GM12878 (cell line): ENCODE results near the gene SNX30. TPM values are rescaled to one million over a fixed set of nuclear protein-coding genes. Genes with fewer than 3 reads are reported as not detected.
A peak's percentile ranks its signal among the peaks of the same experiment; 100 is the strongest.

ENCODE experiments used
- ATAC-seq: fragments of 200-7000 bp; cut with Tn5 transposase; 3 replicates; pipeline ENCODE4 v1.9.1; 2020; ENCODE audit warnings: mild to moderate bottlenecking, moderate library complexity
- BruUV-seq: library from RNA; stranded (reverse); fragments of 400-500 nt; replicated peaks from 2 replicates; lab custom pipeline; 2021; lab: Mats Ljungman, UMichigan
- CTCF ChIA-PET: fragments of 300-600 bp; sonication (Branson Sonifier 250); formaldehyde crosslinking; extraction: SDS; loops from one replicate; lab custom pipeline; 2021; ENCODE audit warnings: inconsistent platforms; lab: Yijun Ruan, JAX
- POLR2A ChIA-PET: fragments of 350-600 bp; formaldehyde crosslinking; extraction: SDS; loops from one replicate; lab custom pipeline; 2021; ENCODE audit warnings: inconsistent platforms; lab: Charles Lee
- RAD21 ChIA-PET: fragments of 300-600 bp; sonication (Branson Sonifier 250); formaldehyde crosslinking; loops from one replicate; lab custom pipeline; 2023; ENCODE audit warnings: antibody characterized with exemption; ENCODE audit not compliant: unreplicated experiment; lab: Charles Lee
- SMC1A ChIA-PET: fragments of 300-600 bp; sonication (Branson Sonifier 250); formaldehyde crosslinking; loops from one replicate; lab custom pipeline; 2023; ENCODE audit not compliant: unreplicated experiment, uncharacterized antibody; lab: Charles Lee
- DNase-seq: peaks from one replicate; pipeline ENCODE4 v3.0.0-alpha.2; 2011; ENCODE audit warnings: low read depth, low spot score
- FAIRE-seq: peaks from 3 replicates; lab custom pipeline; 2011; peaks lifted over from hg19 to GRCh38; lab: Jason Lieb, UNC
- H2AFZ ChIP-seq: 2 replicates; pipeline ENCODE4 v1.6.0; 2011; ENCODE audit warnings: low read depth, low read length, control low read depth; ENCODE audit not compliant: control insufficient read depth
- H3K27ac ChIP-seq: 2 replicates; pipeline ENCODE4 v1.5.1; 2011; ENCODE audit warnings: control low read depth; ENCODE audit not compliant: control insufficient read depth, insufficient read depth
- H3K27me3 ChIP-seq, 2 experiments: replicated peaks in 1 of 2; 2 replicates each; pipeline versions ENCODE4 v1.6.0 to v1.6.1; 2011; ENCODE audit warnings: low read length in 1 of 2; ENCODE audit not compliant: control insufficient read depth in 2 of 2, insufficient read depth in 2 of 2
- H3K36me3 ChIP-seq, 2 experiments: 2 replicates each; pipeline ENCODE4 v1.5.1; 2011; ENCODE audit warnings: low read length in 1 of 2; ENCODE audit not compliant: control insufficient read depth in 2 of 2, insufficient read depth in 2 of 2
- H3K4me1 ChIP-seq: 2 replicates; pipeline ENCODE4 v1.6.1; 2011; ENCODE audit warnings: mild to moderate bottlenecking, low read length, moderate library complexity, mixed read lengths; ENCODE audit not compliant: control insufficient read depth, insufficient read depth
- H3K4me2 ChIP-seq: 2 replicates; pipeline ENCODE4 v1.6.0; 2011; ENCODE audit warnings: control low read depth; ENCODE audit not compliant: control insufficient read depth, insufficient read depth
- H3K4me3 ChIP-seq: fragments of 200-600 bp; sonication (generic); 2 replicates; pipeline ENCODE4 v1.5.1; 2016
- H3K79me2 ChIP-seq: 2 replicates; pipeline ENCODE4 v1.6.0; 2011; ENCODE audit warnings: low read length; ENCODE audit not compliant: control insufficient read depth, insufficient read depth
- H3K9ac ChIP-seq: 2 replicates; pipeline ENCODE4 v1.8.0; 2011; ENCODE audit warnings: low read length, control low read depth, mixed read lengths; ENCODE audit not compliant: control insufficient read depth, insufficient read depth
- H3K9me3 ChIP-seq: replicated peaks from 3 replicates; pipeline ENCODE4 v1.5.1; 2011; ENCODE audit warnings: mild to moderate bottlenecking, low read length; ENCODE audit not compliant: control insufficient read depth, insufficient read depth
- H4K20me1 ChIP-seq: 2 replicates; pipeline ENCODE4 v1.6.0; 2011; ENCODE audit not compliant: control insufficient read depth, insufficient read depth
- ATF7 ChIP-seq: fragments of 450-650 bp; IDR thresholded peaks from 2 replicates; pipeline ENCODE4 v1.6.1; 2016; ENCODE audit warnings: low read depth, mild to moderate bottlenecking
- EED ChIP-seq: sonication (generic); IDR thresholded peaks from 2 replicates; pipeline ENCODE4 v1.6.1; 2016; ENCODE audit warnings: antibody characterized with exemption, low read depth
- EGR1 ChIP-seq, 2 experiments: IDR thresholded peaks; 1 replicate in 1 of 2; 2 replicates in 1 of 2; pipeline ENCODE4 v1.6.1; 2011 to 2012; ENCODE audit warnings: low read depth in 2 of 2, low read length in 2 of 2, borderline replicate concordance in 1 of 2, mild to moderate bottlenecking in 1 of 2, moderate library complexity in 1 of 2
- EP300 ChIP-seq, 2 experiments: fragments of 150-350 bp in 1 of 2; IDR thresholded peaks; 2 replicates each; pipeline ENCODE4 v1.6.1; 2011 to 2012; ENCODE audit warnings: low read depth in 2 of 2, low read length in 2 of 2, borderline replicate concordance in 1 of 2, improper control_type of control experiment in 1 of 2, inconsistent platforms in 1 of 2; ENCODE audit not compliant: control insufficient read depth in 1 of 2
- MEF2B ChIP-seq: fragments of 450-650 bp; IDR thresholded peaks from 2 replicates; pipeline ENCODE4 v1.6.1; 2018; ENCODE audit warnings: mild to moderate bottlenecking, moderate library complexity; ENCODE audit not compliant: partially characterized antibody, poor library complexity, severe bottlenecking
- NFYB ChIP-seq: IDR thresholded peaks from 2 replicates; pipeline ENCODE4 v1.6.1; 2011; ENCODE audit warnings: low read depth, mild to moderate bottlenecking, low read length, improper control_type of control experiment, moderate library complexity; ENCODE audit not compliant: insufficient read depth
- PRDM15 ChIP-seq: fragments of 450-650 bp; formaldehyde crosslinking; IDR thresholded peaks from 2 replicates; pipeline ENCODE4 v1.4.0; 2020; ENCODE audit warnings: mild to moderate bottlenecking, moderate library complexity
- SREBF2 ChIP-seq: IDR thresholded peaks from 2 replicates; pipeline ENCODE4 v1.6.1; 2012; ENCODE audit warnings: mild to moderate bottlenecking, low read length
- STAT3 ChIP-seq: IDR thresholded peaks from 2 replicates; pipeline ENCODE4 v1.6.1; 2011; ENCODE audit warnings: low read depth, low read length, improper control_type of control experiment
- TARDBP ChIP-seq: IDR thresholded peaks from 2 replicates; pipeline ENCODE4 v1.6.1; 2016; ENCODE audit warnings: borderline replicate concordance
- ZNF274 ChIP-seq: IDR thresholded peaks from one replicate; pipeline ENCODE4 v1.8.0; 2011; ENCODE audit not compliant: insufficient read length, insufficient read depth
- ZZZ3 ChIP-seq: IDR thresholded peaks from 2 replicates; pipeline ENCODE4 v1.6.1; 2011; ENCODE audit warnings: low read depth; ENCODE audit not compliant: control insufficient read depth, insufficient read length
- WGBS: methylation state at CpG from one replicate; pipeline ENCODE4 v1.1.6; 2016; ENCODE audit warnings: low lambda C conversion rate; ENCODE audit not compliant: insufficient replicate concordance, insufficient coverage; ENCODE audit errors: missing lambda C conversion rate; 5-methylcytosine and 5-hydroxymethylcytosine counted together
- in situ Hi-C: fragments of 300-500 bp; cut with MboI; formaldehyde crosslinking; loops from 9 replicates; pipeline ENCODE4 v1.14.3; 2018; ENCODE audit warnings: mixed read lengths
- intact Hi-C: fragments of 100-400 bp; cut with micrococcal nuclease; formaldehyde crosslinking; loops from one replicate; pipeline ENCODE4 v1.14.2; 2022; ENCODE audit not compliant: unreplicated experiment
- polyA plus RNA-seq, 11 experiments: library from polyadenylated mRNA; depleted of rRNA in 4 of 11; unstranded in 6 of 11; stranded (reverse) in 5 of 11; fragments of >200 nt; fragmentation: Nextera tagmentation in 4 of 11; fragmentation: Illumina TruSeq in 1 of 11; extraction: Ambion mirVana in 4 of 11; extraction: Trizol in 1 of 11; gene quantifications; 1 replicate in 1 of 11; 2 replicates in 10 of 11; pipeline versions ENCODE4 v1.2.1 to v1.2.3, GENCODE V29; 2011 to 2016; ENCODE audit warnings: inconsistent platforms in 2 of 11, missing spikeins in 2 of 11, low read depth in 1 of 11
- total RNA-seq, 4 experiments: library from RNA; depleted of rRNA in 3 of 4; stranded (reverse); fragments of >200 nt in 3 of 4; fragmentation: Illumina TruSeq in 1 of 4; extraction: Trizol in 1 of 4; gene quantifications; 2 replicates each; pipeline versions ENCODE4 v1.2.1 to v1.2.3, GENCODE V29; 2013 to 2021
- TF ChIP-seq, protein P1 (sequence below), 3 experiments: IDR thresholded peaks in 2 of 3; conservative IDR thresholded peaks in 1 of 3; 2 replicates each; pipeline ENCODE4 v1.5.1; 2011; ENCODE audit warnings: low read depth in 3 of 3, low read length in 3 of 3, mild to moderate bottlenecking in 3 of 3, control low read depth in 2 of 3, moderate library complexity in 2 of 3, inconsistent platforms in 1 of 3, mixed read lengths in 1 of 3; ENCODE audit not compliant: control insufficient read depth in 2 of 3, insufficient read depth in 1 of 3; ENCODE audit errors: extremely low read depth in 1 of 3
- TF ChIP-seq, protein P2 (sequence below): fragments of 150-350 bp; IDR thresholded peaks from 2 replicates; pipeline ENCODE4 v1.6.1; 2014; ENCODE audit warnings: mild to moderate bottlenecking, low read depth, low read length

The SNX30 gene
- total and polyA plus RNA-seq, 10 of the 15 experiments (the other 5 are each of a cell fraction or from before 2014, with no cell fraction given), result 0.53 to 4.0 (median 1.5) TPM

DNA sequence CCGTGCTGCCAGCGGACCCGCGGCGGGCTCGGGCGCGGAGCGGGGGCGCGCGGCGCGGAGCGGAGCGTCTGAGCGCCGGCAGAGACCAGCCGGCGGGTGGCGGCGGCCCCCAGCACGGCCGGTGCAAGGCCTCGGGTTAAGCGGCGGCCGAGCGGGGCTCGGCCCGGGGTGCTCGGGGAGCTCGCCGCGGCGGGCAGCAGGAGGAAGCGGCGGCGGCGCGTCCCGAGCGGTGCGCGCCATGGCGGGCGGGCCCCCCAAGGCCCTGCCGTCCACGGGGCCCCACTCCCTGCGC is 150 bp downstream of the SNX30 start (continued):
- TF ChIP-seq MEF2B (no peak), ZZZ3 (no peak), EED (no peak), EP300 (IDR thresholded peaks at IDR 0.05; ENCODE audit: borderline replicate concordance in 1 of 2, control insufficient read depth in 1 of 2, low read depth in 2 of 2, low read length in 2 of 2) (no peak), NFYB (no peak)
- TF ChIP-seq, all 136 proteins: peak for 7

GRCh38 chr9:112751056-112751795 is 666 bp downstream of the SNX30 start:
- CTCF ChIA-PET, result interaction anchor here (0.7 kb wide), 1 partner anchor 259 kb away, joined by 3 read pairs; no protein-coding TSS in a partner anchor
- peak; percentile 38 for FAIRE-seq
- no peak for TF ChIP-seq TARDBP
- no peak for TF ChIP-seq STAT3
- no peak for TF ChIP-seq ATF7
- no peak for TF ChIP-seq SREBF2
- TF ChIP-seq, protein P1, sequence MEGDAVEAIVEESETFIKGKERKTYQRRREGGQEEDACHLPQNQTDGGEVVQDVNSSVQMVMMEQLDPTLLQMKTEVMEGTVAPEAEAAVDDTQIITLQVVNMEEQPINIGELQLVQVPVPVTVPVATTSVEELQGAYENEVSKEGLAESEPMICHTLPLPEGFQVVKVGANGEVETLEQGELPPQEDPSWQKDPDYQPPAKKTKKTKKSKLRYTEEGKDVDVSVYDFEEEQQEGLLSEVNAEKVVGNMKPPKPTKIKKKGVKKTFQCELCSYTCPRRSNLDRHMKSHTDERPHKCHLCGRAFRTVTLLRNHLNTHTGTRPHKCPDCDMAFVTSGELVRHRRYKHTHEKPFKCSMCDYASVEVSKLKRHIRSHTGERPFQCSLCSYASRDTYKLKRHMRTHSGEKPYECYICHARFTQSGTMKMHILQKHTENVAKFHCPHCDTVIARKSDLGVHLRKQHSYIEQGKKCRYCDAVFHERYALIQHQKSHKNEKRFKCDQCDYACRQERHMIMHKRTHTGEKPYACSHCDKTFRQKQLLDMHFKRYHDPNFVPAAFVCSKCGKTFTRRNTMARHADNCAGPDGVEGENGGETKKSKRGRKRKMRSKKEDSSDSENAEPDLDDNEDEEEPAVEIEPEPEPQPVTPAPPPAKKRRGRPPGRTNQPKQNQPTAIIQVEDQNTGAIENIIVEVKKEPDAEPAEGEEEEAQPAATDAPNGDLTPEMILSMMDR (IDR thresholded peaks at IDR 0.05 in 2 of 3, conservative IDR thresholded peaks at IDR 0.05 in 1 of 3; ENCODE audit: control insufficient read depth in 2 of 3, extremely low read depth in 1 of 3, insufficient read depth in 1 of 3, low read depth in 3 of 3, low read length in 3 of 3), result no peak
- TF ChIP-seq PRDM15, result no peak
- TF ChIP-seq EGR1 (IDR thresholded peaks at IDR 0.05; ENCODE audit: borderline replicate concordance in 1 of 2, low read depth in 2 of 2, low read length in 2 of 2), result no peak
- TF ChIP-seq, protein P2, sequence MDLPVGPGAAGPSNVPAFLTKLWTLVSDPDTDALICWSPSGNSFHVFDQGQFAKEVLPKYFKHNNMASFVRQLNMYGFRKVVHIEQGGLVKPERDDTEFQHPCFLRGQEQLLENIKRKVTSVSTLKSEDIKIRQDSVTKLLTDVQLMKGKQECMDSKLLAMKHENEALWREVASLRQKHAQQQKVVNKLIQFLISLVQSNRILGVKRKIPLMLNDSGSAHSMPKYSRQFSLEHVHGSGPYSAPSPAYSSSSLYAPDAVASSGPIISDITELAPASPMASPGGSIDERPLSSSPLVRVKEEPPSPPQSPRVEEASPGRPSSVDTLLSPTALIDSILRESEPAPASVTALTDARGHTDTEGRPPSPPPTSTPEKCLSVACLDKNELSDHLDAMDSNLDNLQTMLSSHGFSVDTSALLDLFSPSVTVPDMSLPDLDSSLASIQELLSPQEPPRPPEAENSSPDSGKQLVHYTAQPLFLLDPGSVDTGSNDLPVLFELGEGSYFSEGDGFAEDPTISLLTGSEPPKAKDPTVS, result no peak
- TF ChIP-seq ZNF274, result no peak

More at GRCh38 chr9:112751056-112751795, 666 bp downstream of the SNX30 start:
- in situ Hi-C loops (no loop called here), intact Hi-C loops (no loop called here)
- Histone ChIP-seq H3K4me3 (peak overlapping the region; percentile 70), H3K4me1 (peaks cover 26% of the 10 kb centered on the region), H3K79me2 (no peaks in the 10 kb centered on the region), H3K9me3 (no peaks in the 10 kb centered on the region), H4K20me1 (peaks cover 5% of the 10 kb centered on the region), H3K27me3 (peaks cover 0 to 2% of the 10 kb centered on the region in 2 experiments; a peak in 1 of 4 replicates), H3K27ac (0 out of 2 replicates have a peak overlapping the region, but pooled peaks have one; percentile 3), H3K4me2 (peak overlapping the region; percentile 99), H3K36me3 (no peaks in the 10 kb centered on the region), H2AFZ (peak overlapping the region; percentile 84), H3K9ac (peak overlapping the region; percentile 58; the same call in 1 of the 2 replicates)
- SMC1A ChIA-PET, result interaction anchor here (1.0 kb wide), 1 partner anchor 68 kb away, joined by 3 read pairs; no protein-coding TSS in a partner anchor
- RAD21 ChIA-PET, result interaction anchor here (1.0 kb wide), 1 partner anchor 372 kb away, joined by 3 read pairs; the partner anchor contains the start of gene HSDL2
- POLR2A ChIA-PET, result no interaction called here
- DNase-seq (no peak), ATAC-seq (peak; percentile 43)
- WGBS, result 3% methylated on average over 44 of the region's 49 CpGs
- BruUV-seq, result no TSS peak
